Fibroblast of pulmonary artery (primary cell): ENCODE measurements around the gene PRKAA2.
"Not testable (repeated sequence)": the region's sequence is repeated elsewhere in the genome, so short reads cannot be mapped to it uniquely, and the experiment has no call there.

Experiments used
- DNase-seq: peaks from one replicate; pipeline ENCODE4 v3.0.0-alpha.2; 2010; ENCODE audit warnings: low read depth
- H3K4me3 ChIP-seq: replicated peaks from 2 replicates; pipeline ENCODE4 v1.5.1; 2011; ENCODE audit warnings: low read depth, mild to moderate bottlenecking, control low read depth, low read length, moderate library complexity
- TF ChIP-seq, protein P1 (sequence below): IDR thresholded peaks from 2 replicates; pipeline ENCODE4 v1.5.1; 2011; ENCODE audit warnings: mild to moderate bottlenecking, control low read depth, low read length, inconsistent platforms; ENCODE audit errors: missing control alignments

The PRKAA2 gene

GRCh38 chr1:56644919-56645676, at the start of gene PRKAA2:
PRKAA2 (plus strand) TSS chr1:56645314; CDS start chr1:56645388, 74 bp downstream.
- peak within 1 kb of the TSS; percentile 53 for H3K4me3 ChIP-seq
- no peak for DNase-seq
- TF ChIP-seq, protein P1, sequence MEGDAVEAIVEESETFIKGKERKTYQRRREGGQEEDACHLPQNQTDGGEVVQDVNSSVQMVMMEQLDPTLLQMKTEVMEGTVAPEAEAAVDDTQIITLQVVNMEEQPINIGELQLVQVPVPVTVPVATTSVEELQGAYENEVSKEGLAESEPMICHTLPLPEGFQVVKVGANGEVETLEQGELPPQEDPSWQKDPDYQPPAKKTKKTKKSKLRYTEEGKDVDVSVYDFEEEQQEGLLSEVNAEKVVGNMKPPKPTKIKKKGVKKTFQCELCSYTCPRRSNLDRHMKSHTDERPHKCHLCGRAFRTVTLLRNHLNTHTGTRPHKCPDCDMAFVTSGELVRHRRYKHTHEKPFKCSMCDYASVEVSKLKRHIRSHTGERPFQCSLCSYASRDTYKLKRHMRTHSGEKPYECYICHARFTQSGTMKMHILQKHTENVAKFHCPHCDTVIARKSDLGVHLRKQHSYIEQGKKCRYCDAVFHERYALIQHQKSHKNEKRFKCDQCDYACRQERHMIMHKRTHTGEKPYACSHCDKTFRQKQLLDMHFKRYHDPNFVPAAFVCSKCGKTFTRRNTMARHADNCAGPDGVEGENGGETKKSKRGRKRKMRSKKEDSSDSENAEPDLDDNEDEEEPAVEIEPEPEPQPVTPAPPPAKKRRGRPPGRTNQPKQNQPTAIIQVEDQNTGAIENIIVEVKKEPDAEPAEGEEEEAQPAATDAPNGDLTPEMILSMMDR: no peak

DNA sequence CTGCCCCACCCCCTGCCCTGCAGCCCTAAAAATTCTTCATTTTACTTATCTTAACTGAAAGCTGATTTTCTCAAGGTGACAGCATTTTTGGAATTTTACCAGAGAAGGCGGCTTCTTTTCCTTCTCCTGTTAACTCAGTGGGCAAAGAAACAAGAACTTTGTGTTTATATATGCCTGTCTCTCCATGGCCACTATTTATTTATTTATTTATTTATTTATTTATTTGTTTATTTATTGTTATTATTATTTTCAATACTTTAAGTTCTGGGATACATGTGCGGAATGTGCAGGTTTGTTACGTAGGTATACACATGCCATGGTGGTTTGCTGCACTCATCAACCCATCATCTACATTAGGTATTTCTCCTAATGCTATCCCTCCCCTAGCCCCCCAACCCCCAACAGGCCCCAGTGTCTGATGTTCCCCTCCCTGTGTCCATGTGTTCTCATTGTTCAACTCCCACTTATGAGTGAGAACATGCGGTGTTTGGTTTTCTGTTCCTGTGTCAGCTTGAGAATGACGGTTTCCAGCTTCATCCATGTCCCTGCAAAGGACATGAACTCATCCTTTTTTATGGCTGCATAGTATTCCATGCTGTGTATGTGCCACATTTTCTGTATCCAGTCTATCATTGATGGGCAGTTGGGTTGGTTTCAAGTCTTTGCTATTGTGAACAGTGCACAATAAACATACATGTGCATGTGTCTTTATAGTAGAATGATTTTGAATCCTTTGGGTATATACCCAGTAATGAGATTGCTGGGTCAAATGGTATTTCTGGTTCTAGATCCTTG, 49.5 kb upstream of the PRKAA2 start:
- DNase-seq, H3K4me3 ChIP-seq: not testable (repeated sequence)

- DNase-seq, H3K4me3 ChIP-seq: not testable (repeated sequence)
Measured at GRCh38 chr1:56610097-56610496, 35.0 kb upstream of the PRKAA2 start.

DNA sequence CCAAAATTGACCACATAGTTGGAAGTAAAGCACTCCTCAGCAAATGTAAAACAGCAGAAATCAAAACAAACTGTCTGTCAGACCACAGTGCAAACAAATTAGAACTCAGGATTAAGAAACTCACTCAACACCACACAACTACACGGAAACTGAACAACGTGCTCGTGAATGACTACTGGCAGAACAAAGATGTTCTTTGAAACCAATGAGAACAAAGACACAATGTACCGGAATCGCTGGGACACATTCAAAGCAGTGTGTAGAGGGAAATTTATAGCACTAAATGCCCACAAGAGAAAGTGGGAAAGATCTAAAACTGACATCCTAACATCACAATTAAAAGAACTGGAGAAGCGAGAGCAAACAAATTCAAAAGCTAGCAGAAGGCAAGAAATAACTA, 34.3 kb upstream of the PRKAA2 start:
- not testable (repeated sequence) for DNase-seq, H3K4me3 ChIP-seq

DNA sequence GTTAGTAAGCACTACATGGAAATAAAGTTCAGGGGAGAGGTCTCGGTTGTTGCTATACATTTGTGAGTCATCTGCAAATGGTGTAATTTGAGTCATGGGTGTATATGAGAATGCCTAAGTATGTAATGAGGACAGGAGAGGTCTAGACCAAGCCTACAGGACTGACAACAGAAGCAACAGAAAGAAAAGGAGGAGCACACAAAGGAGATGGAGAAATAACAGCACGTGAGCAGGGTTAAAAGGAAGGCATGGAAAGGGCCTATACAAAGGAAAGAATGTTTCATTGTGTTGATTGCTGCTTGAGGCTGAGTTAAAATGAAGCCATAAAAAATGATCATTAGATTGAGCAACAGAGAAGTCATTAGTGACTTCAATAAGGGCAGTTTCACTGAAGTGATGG, 28.0 kb upstream of the PRKAA2 start:
- TF ChIP-seq, protein P1: no peak
- no peak overlapping the region for H3K4me3 ChIP-seq
- DNase-seq: no peak

DNA sequence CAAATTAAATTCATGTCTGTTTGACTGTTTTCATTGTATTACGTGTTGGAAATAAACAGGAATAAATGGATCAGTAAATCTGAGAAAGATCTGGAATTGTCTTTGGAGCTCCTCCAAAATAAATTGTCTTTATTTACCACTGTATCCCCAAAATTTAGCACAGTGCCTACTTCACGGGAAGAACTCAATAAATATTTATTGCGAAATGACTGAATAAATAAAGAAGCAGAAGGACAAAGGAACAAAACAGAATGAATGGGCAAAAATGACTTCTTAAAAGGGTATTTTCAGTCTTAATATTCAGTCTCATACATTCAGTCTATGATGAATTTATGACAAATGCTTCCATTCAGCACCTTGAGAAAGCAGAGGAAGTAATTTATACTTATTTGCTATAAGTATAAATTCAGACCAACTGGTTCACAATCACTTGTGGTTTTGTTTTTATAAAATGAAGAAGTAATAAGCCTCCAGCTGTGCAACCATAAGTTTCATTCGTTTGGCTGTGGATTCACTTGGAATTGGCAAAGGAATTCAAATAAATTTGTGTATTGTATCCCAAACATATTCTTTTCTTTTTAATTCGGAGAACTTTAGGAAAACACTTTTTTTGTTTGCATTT, 19.2 kb upstream of the PRKAA2 start:
- H3K4me3 ChIP-seq: no peak overlapping the region
- DNase-seq: no peak
- TF ChIP-seq, protein P1: no peak

GRCh38 chr1:56626546-56626945, 18.6 kb upstream of the PRKAA2 start:
- no peak overlapping the region for H3K4me3 ChIP-seq
- TF ChIP-seq, protein P1: no peak
- DNase-seq: peak; percentile 15

- no peak for DNase-seq
- H3K4me3 ChIP-seq: no peak overlapping the region
- TF ChIP-seq, protein P1: no peak
Measured at GRCh38 chr1:56627019-56627635, 18.0 kb upstream of the PRKAA2 start.
